Measurements from ENCODE around the gene SREBF1. TPM values are rescaled to one million over a fixed set of nuclear protein-coding genes. Genes with fewer than 3 reads are reported as not detected.

SREBF1 gene
- total RNA-seq, 4 donors from 2014 or later: 17.0 to 255 (median 18.9) TPM

GRCh38 chr17:17844079-17844478, 7.3 kb upstream of the SREBF1 start:
- no peak for TF ChIP-seq CTCF (IDR thresholded peaks at IDR 0.05; ENCODE audit: low read depth)

- TF ChIP-seq CTCF (IDR thresholded peaks at IDR 0.05; ENCODE audit: low read depth): no peak
Observed at GRCh38 chr17:17843096-17843495, 6.3 kb upstream of the SREBF1 start.

- no peak for TF ChIP-seq CTCF (IDR thresholded peaks at IDR 0.05; ENCODE audit: low read depth)
Observed at GRCh38 chr17:17842111-17842876, 5.5 kb upstream of the SREBF1 start.

DNA sequence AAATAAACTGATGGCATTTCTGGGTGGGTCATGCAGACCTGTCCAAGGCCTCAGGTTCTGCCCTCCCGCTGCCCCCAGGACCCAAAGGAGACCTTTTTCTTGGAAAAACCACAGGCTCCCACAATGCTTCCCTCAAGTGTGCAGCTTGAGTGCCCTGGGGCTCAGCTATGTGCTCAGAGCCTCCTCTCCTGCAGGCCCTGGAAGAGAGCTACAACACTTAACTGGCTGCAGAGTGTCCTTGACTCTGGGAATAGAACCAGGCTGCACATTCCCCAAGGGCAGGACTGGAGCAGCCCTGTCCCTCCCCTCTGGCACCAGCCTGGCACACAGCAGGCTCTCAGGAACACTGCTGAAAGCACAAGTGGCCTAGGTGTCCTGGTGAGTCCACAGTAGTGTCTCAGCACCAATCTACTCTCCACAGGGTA, 4.8 kb upstream of the SREBF1 start:
- no peak for TF ChIP-seq CTCF (IDR thresholded peaks at IDR 0.05; ENCODE audit: low read depth)

DNA sequence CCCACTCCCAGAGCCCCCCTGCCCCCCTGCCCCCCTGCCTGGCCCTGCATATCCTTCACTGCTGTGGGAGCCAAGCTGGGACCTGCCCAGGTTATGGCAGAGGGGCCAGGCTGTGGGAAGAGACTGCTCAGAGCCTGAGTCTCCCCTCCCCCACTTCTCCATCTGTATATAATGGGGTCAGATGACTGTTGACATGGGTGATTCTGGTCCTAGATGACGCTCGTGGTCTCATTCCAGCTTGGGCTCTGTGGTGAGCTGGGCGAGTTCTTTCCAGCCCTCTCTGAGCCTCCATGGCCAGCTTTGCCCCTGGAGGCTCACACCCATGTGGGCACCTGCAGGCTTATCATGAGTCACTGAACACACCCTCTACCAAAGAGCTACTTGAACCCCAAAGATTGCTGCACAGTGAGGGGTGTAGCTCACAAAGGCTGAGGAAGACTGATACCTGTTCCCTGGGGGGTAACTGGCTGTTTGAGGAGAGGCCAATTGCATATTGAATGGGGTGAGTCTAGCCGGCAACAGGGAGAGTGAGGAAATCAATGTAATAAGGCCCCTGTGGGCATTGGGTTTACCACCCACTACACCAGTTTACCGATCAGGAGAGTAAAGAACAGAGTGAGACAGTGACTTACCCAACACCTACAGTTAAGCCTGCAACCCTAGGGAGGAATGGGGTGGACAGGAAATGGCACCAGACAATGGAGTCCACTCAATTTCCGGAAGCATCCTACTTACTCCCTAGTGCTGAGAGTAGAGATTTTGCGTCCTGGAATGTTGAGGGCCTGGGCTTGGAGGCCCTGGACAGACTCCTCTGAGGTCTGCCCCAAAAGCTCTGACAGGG, 4.2 kb upstream of the SREBF1 start:
- no peak for TF ChIP-seq CTCF (IDR thresholded peaks at IDR 0.05; ENCODE audit: low read depth)

GRCh38 chr17:17839791-17840707, 3.3 kb upstream of the SREBF1 start:
- no peak for TF ChIP-seq CTCF (IDR thresholded peaks at IDR 0.05; ENCODE audit: low read depth)

Measured in subcutaneous adipose tissue (tissue), 4 donors.